ENCODE data around the gene CDK4.

CDK4 gene

GRCh38 chr12:57772429-57773322 is 20.6 kb upstream of the CDK4 start, which contains the start of gene EEF1AKMT3:
Gene EEF1AKMT3 (plus strand): TSS chr12:57772614. CDS start chr12:57772725, 111 bp downstream.
- Histone ChIP-seq H3K4me3 (ENCODE audit: low read length in 2 of 2) (peak within 1 kb of the TSS; percentile 96 to 99), H3K9ac (ENCODE audit: low read depth in 1 of 2, low read length in 2 of 2) (peak within 1 kb of the TSS; percentile 88 to 94), H3K27me3 (ENCODE audit: control insufficient read depth in 2 of 2, insufficient read depth in 2 of 2, low read length in 2 of 2) (no peaks in the 10 kb centered on the region), H3K4me1 (ENCODE audit: control insufficient read depth in 2 of 2, insufficient read depth in 2 of 2, low read length in 2 of 2) (peaks cover 13 to 14% of the 10 kb centered on the region in 2 donors), H3K36me3 (ENCODE audit: control insufficient read depth in 2 of 2, insufficient read depth in 2 of 2, low read length in 2 of 2) (peaks cover 4 to 7% of the 10 kb centered on the region in 2 donors), H3K27ac (ENCODE audit: low read depth in 2 of 2, low read length in 2 of 2) (peak within 1 kb of the TSS; percentile 94 to 98), H3K9me3 (ENCODE audit: control insufficient read depth in 2 of 2, low read length in 2 of 2) (no peaks in the 10 kb centered on the region)

DNA sequence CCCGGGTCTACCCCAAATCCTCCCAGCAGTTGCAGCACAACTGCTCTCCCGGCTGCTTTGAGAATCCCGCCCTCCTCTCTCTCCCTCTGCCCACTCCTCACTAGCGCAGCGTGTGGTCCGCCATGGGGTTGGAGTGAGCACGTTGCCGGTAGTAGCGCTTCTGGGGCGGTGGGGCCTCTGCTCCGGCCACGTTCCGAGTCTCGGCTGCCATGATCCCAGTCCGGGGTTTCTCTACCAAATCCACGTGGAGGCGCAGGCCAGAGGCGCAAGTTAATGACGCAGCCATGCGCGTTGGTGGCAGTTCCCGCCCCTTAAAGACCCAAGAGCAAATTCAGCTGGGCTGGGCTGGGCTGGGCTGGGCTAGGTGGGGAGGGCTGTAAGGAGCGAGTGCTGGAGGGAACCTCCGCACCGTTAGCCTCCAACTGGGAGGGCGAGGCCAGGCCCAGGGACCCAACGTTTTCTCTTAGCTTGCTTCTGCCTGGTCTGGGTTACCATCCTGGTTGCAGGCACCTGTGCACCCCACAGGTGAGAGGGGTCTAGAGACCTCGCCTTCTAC is 19.8 kb upstream of the CDK4 start, which contains the start of gene METTL1:
Gene METTL1, minus strand, starts transcription at position 233 of the 556 bp plus-strand sequence. Its CDS starts 22 bp downstream, at position 211.
- peak within 1 kb of the TSS; percentile 88 to 94 for H3K9ac ChIP-seq (ENCODE audit: low read depth in 1 of 2, low read length in 2 of 2)
- peak within 1 kb of the TSS; percentile 96 to 99 for H3K4me3 ChIP-seq (ENCODE audit: low read length in 2 of 2)
- H3K27ac ChIP-seq (ENCODE audit: low read depth in 2 of 2, low read length in 2 of 2), result peak within 1 kb of the TSS; percentile 94 to 98
- H3K27me3 ChIP-seq (ENCODE audit: control insufficient read depth in 2 of 2, insufficient read depth in 2 of 2, low read length in 2 of 2), result peaks cover 4% of the 10 kb centered on the region in 2 donors
- no peaks in the 10 kb centered on the region for H3K9me3 ChIP-seq (ENCODE audit: control insufficient read depth in 2 of 2, low read length in 2 of 2)
- peaks cover 15% of the 10 kb centered on the region in 2 donors for H3K4me1 ChIP-seq (ENCODE audit: control insufficient read depth in 2 of 2, insufficient read depth in 2 of 2, low read length in 2 of 2)
- peaks cover 4 to 7% of the 10 kb centered on the region in 2 donors for H3K36me3 ChIP-seq (ENCODE audit: control insufficient read depth in 2 of 2, insufficient read depth in 2 of 2, low read length in 2 of 2)

- H3K36me3 ChIP-seq (ENCODE audit: control insufficient read depth in 2 of 2, insufficient read depth in 2 of 2, low read length in 2 of 2), result peaks cover 4 to 7% of the 10 kb centered on the region in 2 donors
- no peaks in the 10 kb centered on the region for H3K9me3 ChIP-seq (ENCODE audit: control insufficient read depth in 2 of 2, low read length in 2 of 2)
Observed at GRCh38 chr12:57771236-57771872, 19.2 kb upstream of the CDK4 start.

GRCh38 chr12:57770734-57771133 is 18.6 kb upstream of the CDK4 start:
- Histone ChIP-seq H3K36me3 (ENCODE audit: control insufficient read depth in 2 of 2, insufficient read depth in 2 of 2, low read length in 2 of 2) (peaks cover 4 to 5% of the 10 kb centered on the region in 2 donors), H3K9ac (ENCODE audit: low read depth in 1 of 2, low read length in 2 of 2) (no peak overlapping the region), H3K4me3 (ENCODE audit: low read length in 2 of 2) (no peak overlapping the region), H3K4me1 (ENCODE audit: control insufficient read depth in 2 of 2, insufficient read depth in 2 of 2, low read length in 2 of 2) (peaks cover 27 to 28% of the 10 kb centered on the region in 2 donors), H3K27ac (ENCODE audit: low read depth in 2 of 2, low read length in 2 of 2) (no peak overlapping the region), H3K9me3 (ENCODE audit: control insufficient read depth in 2 of 2, low read length in 2 of 2) (no peaks in the 10 kb centered on the region), H3K27me3 (ENCODE audit: control insufficient read depth in 2 of 2, insufficient read depth in 2 of 2, low read length in 2 of 2) (peaks cover 15 to 16% of the 10 kb centered on the region in 2 donors)

More at GRCh38 chr12:57771236-57771872, 19.2 kb upstream of the CDK4 start:
- H3K4me3 ChIP-seq (ENCODE audit: low read length in 2 of 2), result peak overlapping the region; percentile 96 to 99
- H3K4me1 ChIP-seq (ENCODE audit: control insufficient read depth in 2 of 2, insufficient read depth in 2 of 2, low read length in 2 of 2), result peaks cover 21% of the 10 kb centered on the region in 2 donors
- peak overlapping the region; percentile 94 to 98 for H3K27ac ChIP-seq (ENCODE audit: low read depth in 2 of 2, low read length in 2 of 2)
- peaks cover 9 to 10% of the 10 kb centered on the region in 2 donors for H3K27me3 ChIP-seq (ENCODE audit: control insufficient read depth in 2 of 2, insufficient read depth in 2 of 2, low read length in 2 of 2)
- H3K9ac ChIP-seq (ENCODE audit: low read depth in 1 of 2, low read length in 2 of 2), result peak overlapping the region; percentile 71 to 88

DNA sequence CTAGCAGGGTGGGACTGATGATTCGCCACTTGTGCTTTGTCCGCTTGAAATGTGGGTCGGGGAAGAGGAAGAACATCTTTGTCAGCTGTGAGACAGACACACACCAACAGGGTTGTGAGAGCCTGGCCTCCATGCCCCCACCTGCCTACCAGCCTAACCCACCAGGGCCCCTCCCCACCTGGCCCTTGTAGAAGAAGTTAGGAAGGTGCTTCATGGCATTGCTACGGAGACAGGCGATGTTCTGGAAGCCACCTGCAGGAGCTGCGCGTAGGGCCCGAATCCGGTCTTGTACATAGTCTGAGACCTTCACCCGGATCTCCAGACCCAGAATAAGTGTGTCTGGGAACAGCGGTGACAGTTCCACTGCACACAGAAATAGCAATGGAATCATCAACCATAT is 17.5 kb upstream of the CDK4 start:
- H3K9me3 ChIP-seq (ENCODE audit: control insufficient read depth in 2 of 2, low read length in 2 of 2), result no peaks in the 10 kb centered on the region
- H3K9ac ChIP-seq (ENCODE audit: low read depth in 1 of 2, low read length in 2 of 2), result no peak overlapping the region
- H3K36me3 ChIP-seq (ENCODE audit: control insufficient read depth in 2 of 2, insufficient read depth in 2 of 2, low read length in 2 of 2), result peaks cover 4 to 5% of the 10 kb centered on the region in 2 donors
- peaks cover 34 to 38% of the 10 kb centered on the region in 2 donors for H3K4me1 ChIP-seq (ENCODE audit: control insufficient read depth in 2 of 2, insufficient read depth in 2 of 2, low read length in 2 of 2)
- H3K27me3 ChIP-seq (ENCODE audit: control insufficient read depth in 2 of 2, insufficient read depth in 2 of 2, low read length in 2 of 2), result peaks cover 21 to 26% of the 10 kb centered on the region in 2 donors
- no peak overlapping the region for H3K4me3 ChIP-seq (ENCODE audit: low read length in 2 of 2)
- H3K27ac ChIP-seq (ENCODE audit: low read depth in 2 of 2, low read length in 2 of 2), result no peak overlapping the region

DNA sequence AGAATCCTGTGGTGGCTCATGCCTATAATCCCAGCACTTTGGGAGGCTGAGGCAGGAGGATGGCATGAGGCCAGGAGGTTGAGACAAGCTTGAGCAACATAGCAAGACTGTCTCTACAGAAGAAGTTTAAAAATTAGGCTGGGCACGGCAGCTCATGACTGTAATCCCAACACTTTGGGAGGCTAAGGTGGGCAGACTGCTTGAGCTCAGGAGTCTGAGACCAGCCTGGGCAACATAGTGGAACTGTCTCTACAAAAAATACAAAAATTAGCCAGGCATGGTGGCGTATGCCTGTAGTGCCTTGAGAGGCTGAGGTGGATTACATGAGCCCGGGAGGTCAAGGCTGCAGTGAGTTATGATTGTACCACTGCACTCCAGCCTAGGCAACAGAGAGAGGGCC is 15.8 kb upstream of the CDK4 start:
- H3K27ac ChIP-seq (ENCODE audit: low read depth in 2 of 2, low read length in 2 of 2), result no peak overlapping the region
- H3K9me3 ChIP-seq (ENCODE audit: control insufficient read depth in 2 of 2, low read length in 2 of 2), result no peaks in the 10 kb centered on the region
- no peak overlapping the region for H3K4me3 ChIP-seq (ENCODE audit: low read length in 2 of 2)
- H3K27me3 ChIP-seq (ENCODE audit: control insufficient read depth in 2 of 2, insufficient read depth in 2 of 2, low read length in 2 of 2), result peaks cover 32% of the 10 kb centered on the region in 2 donors
- H3K9ac ChIP-seq (ENCODE audit: low read depth in 1 of 2, low read length in 2 of 2), result no peak overlapping the region
- peaks cover 4 to 5% of the 10 kb centered on the region in 2 donors for H3K36me3 ChIP-seq (ENCODE audit: control insufficient read depth in 2 of 2, insufficient read depth in 2 of 2, low read length in 2 of 2)
- H3K4me1 ChIP-seq (ENCODE audit: control insufficient read depth in 2 of 2, insufficient read depth in 2 of 2, low read length in 2 of 2), result peaks cover 31 to 40% of the 10 kb centered on the region in 2 donors

DNA sequence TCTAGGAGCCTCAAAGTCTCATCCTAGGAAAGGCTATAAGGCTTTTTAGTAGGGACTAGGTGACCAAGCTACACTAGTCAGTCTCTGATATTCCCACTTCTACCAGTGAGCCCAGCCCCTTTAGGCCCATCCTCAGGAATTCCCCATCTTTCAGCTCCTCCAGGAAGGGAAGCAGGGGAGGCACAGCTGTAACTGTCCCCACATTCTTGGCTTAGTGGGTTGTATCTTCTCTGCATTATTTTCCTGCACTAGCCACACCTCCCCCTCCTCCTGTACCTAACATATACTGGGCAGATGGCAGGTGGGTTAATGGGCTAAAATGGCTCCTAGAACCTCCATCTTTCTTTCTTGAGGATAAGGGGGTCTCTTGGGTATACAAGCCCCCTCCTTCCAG is 15.2 kb upstream of the CDK4 start:
- peaks cover 4 to 5% of the 10 kb centered on the region in 2 donors for H3K36me3 ChIP-seq (ENCODE audit: control insufficient read depth in 2 of 2, insufficient read depth in 2 of 2, low read length in 2 of 2)

DNA sequence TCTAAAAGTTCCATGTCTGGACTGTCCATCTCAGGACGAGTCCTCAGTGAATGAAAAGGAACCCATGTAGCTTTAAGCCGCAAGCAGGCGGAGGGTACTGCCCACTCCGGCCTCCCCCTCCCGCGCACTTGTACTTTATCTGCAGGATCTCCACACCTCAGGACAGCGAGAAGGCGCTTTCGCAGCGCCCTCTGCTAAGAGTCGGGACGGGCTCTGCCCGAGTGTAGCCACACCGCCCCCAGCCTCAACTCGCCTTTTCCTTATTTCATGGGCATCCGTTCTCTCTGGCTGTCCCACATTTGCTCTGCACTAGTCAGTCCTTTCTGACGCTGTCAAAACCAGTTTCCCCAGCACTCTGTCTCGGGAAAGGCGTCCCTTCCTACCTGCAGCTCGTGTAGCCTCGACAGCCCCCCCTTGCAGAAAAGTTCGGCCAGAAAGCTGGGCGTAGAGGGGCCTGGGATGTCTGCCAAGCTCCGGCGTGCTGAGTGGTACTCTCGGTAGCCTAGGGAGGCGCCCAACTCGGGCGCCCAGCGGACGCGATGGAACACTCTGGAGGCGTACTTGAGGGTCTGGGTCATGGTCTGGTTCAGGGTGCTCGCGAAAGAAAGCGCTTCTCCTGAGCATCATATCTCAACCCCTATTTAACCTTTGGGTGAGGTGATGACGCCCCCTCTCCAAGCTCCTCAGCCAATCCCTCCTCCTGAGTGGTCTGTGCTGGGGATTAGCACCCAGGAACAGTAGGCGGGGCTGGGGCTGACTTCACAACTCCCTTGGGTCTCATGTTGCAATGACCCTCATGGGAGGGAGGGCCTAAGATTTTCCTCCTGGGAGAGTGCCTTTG is 14.6 kb upstream of the CDK4 start, which contains the start of gene CYP27B1:
Gene CYP27B1, minus strand, starts transcription at position 615 of the 841 bp plus-strand sequence. Its CDS starts 37 bp downstream, at position 578.
- Histone ChIP-seq H3K4me1 (ENCODE audit: control insufficient read depth in 2 of 2, insufficient read depth in 2 of 2, low read length in 2 of 2) (peaks cover 24 to 34% of the 10 kb centered on the region in 2 donors), H3K9ac (ENCODE audit: low read depth in 1 of 2, low read length in 2 of 2) (peak within 1 kb of the TSS in 1 of 2 donors; percentile 24), H3K4me3 (ENCODE audit: low read length in 2 of 2) (peak within 1 kb of the TSS; percentile 56 to 81), H3K27ac (ENCODE audit: low read depth in 2 of 2, low read length in 2 of 2) (no peak within 1 kb of the TSS), H3K36me3 (ENCODE audit: control insufficient read depth in 2 of 2, insufficient read depth in 2 of 2, low read length in 2 of 2) (peaks cover 4 to 5% of the 10 kb centered on the region in 2 donors), H3K27me3 (ENCODE audit: control insufficient read depth in 2 of 2, insufficient read depth in 2 of 2, low read length in 2 of 2) (peaks cover 32% of the 10 kb centered on the region in 2 donors), H3K9me3 (ENCODE audit: control insufficient read depth in 2 of 2, low read length in 2 of 2) (no peaks in the 10 kb centered on the region)

More for the DNA sequence above, 15.2 kb upstream of the CDK4 start:
- Histone ChIP-seq H3K4me1 (ENCODE audit: control insufficient read depth in 2 of 2, insufficient read depth in 2 of 2, low read length in 2 of 2) (peaks cover 28 to 37% of the 10 kb centered on the region in 2 donors), H3K4me3 (ENCODE audit: low read length in 2 of 2) (no peak overlapping the region), H3K27ac (ENCODE audit: low read depth in 2 of 2, low read length in 2 of 2) (no peak overlapping the region), H3K27me3 (ENCODE audit: control insufficient read depth in 2 of 2, insufficient read depth in 2 of 2, low read length in 2 of 2) (peaks cover 32% of the 10 kb centered on the region in 2 donors), H3K9ac (ENCODE audit: low read depth in 1 of 2, low read length in 2 of 2) (no peak overlapping the region), H3K9me3 (ENCODE audit: control insufficient read depth in 2 of 2, low read length in 2 of 2) (no peaks in the 10 kb centered on the region)

Measured in mucosa of rectum (tissue), 2 donors.